GM12878 (cell line): ENCODE results near the gene ZC3H11A. TPM values are rescaled to one million over a fixed set of nuclear protein-coding genes. Genes with fewer than 3 reads are reported as not detected.

Experiments used
- CHD2 ChIP-seq: IDR thresholded peaks from 2 replicates; pipeline ENCODE4 v1.6.1; 2011; ENCODE audit warnings: low read depth, low read length, improper control_type of control experiment, borderline replicate concordance
- CREB1 ChIP-seq: IDR thresholded peaks from 2 replicates; pipeline ENCODE4 v1.6.1; 2012; ENCODE audit warnings: low read depth, mild to moderate bottlenecking, inconsistent platforms
- ETV6 ChIP-seq, 2 experiments: fragments of 450-650 bp in 1 of 2; IDR thresholded peaks in 1 of 2; conservative IDR thresholded peaks in 1 of 2; 2 replicates each; pipeline ENCODE4 v1.6.1; 2014; ENCODE audit warnings: antibody characterized with exemption in 1 of 2, borderline replicate concordance in 1 of 2, low read depth in 1 of 2, mild to moderate bottlenecking in 1 of 2, moderate library complexity in 1 of 2
- GABPA ChIP-seq: IDR thresholded peaks from 2 replicates; pipeline ENCODE4 v1.6.1; 2014; ENCODE audit warnings: antibody characterized with exemption, low read depth, mild to moderate bottlenecking, inconsistent platforms
- IRF4 ChIP-seq: IDR thresholded peaks from 2 replicates; pipeline ENCODE4 v1.6.1; 2011; ENCODE audit warnings: low read depth, low read length
- NR2C1 ChIP-seq: fragments of 450-650 bp; IDR thresholded peaks from 2 replicates; pipeline ENCODE4 v1.6.1; 2017; ENCODE audit warnings: antibody characterized with exemption, mild to moderate bottlenecking, moderate library complexity
- POLR2A ChIP-seq: IDR thresholded peaks from 2 replicates; pipeline ENCODE4 v1.6.1; 2011; ENCODE audit warnings: low read depth, mild to moderate bottlenecking, low read length
- SMAD5 ChIP-seq: IDR thresholded peaks from 2 replicates; pipeline ENCODE4 v1.6.1; 2016; ENCODE audit warnings: antibody characterized with exemption, low read depth
- SPI1 ChIP-seq: IDR thresholded peaks from 2 replicates; pipeline ENCODE4 v1.6.1; 2011; ENCODE audit warnings: low read depth, mild to moderate bottlenecking, low read length, moderate library complexity, borderline replicate concordance; ENCODE audit not compliant: insufficient read depth
- SREBF2 ChIP-seq: IDR thresholded peaks from 2 replicates; pipeline ENCODE4 v1.6.1; 2012; ENCODE audit warnings: mild to moderate bottlenecking, low read length
- TARDBP ChIP-seq: IDR thresholded peaks from 2 replicates; pipeline ENCODE4 v1.6.1; 2016; ENCODE audit warnings: borderline replicate concordance
- TBL1XR1 ChIP-seq: IDR thresholded peaks from 2 replicates; pipeline ENCODE4 v1.6.1; 2012; ENCODE audit warnings: low read depth, low read length, improper control_type of control experiment
- ZNF24 ChIP-seq: fragments of 450-650 bp; IDR thresholded peaks from 2 replicates; pipeline ENCODE4 v1.6.1; 2017; ENCODE audit warnings: antibody characterized with exemption, mild to moderate bottlenecking
- polyA plus RNA-seq, 11 experiments: library from polyadenylated mRNA; depleted of rRNA in 4 of 11; unstranded in 6 of 11; stranded (reverse) in 5 of 11; fragments of >200 nt; fragmentation: Nextera tagmentation in 4 of 11; fragmentation: Illumina TruSeq in 1 of 11; extraction: Ambion mirVana in 4 of 11; extraction: Trizol in 1 of 11; gene quantifications; 1 replicate in 1 of 11; 2 replicates in 10 of 11; pipeline versions ENCODE4 v1.2.1 to v1.2.3, GENCODE V29; 2011 to 2016; ENCODE audit warnings: inconsistent platforms in 2 of 11, missing spikeins in 2 of 11, low read depth in 1 of 11
- total RNA-seq, 4 experiments: library from RNA; depleted of rRNA in 3 of 4; stranded (reverse); fragments of >200 nt in 3 of 4; fragmentation: Illumina TruSeq in 1 of 4; extraction: Trizol in 1 of 4; gene quantifications; 2 replicates each; pipeline versions ENCODE4 v1.2.1 to v1.2.3, GENCODE V29; 2013 to 2021
- TF ChIP-seq, protein P1 (sequence below): fragments of 450-650 bp; IDR thresholded peaks from 2 replicates; pipeline ENCODE4 v1.6.1; 2016; ENCODE audit warnings: mild to moderate bottlenecking, moderate library complexity, borderline replicate concordance
- TF ChIP-seq, protein P2 (sequence below): fragments of 450-650 bp; IDR thresholded peaks from 2 replicates; pipeline ENCODE4 v1.6.1; 2014; ENCODE audit warnings: mild to moderate bottlenecking
- TF ChIP-seq, protein P3 (sequence below): IDR thresholded peaks from 2 replicates; pipeline ENCODE4 v1.6.1; 2012; ENCODE audit warnings: improper control_type of control experiment, low read depth, low read length; ENCODE audit not compliant: insufficient replicate concordance
- TF ChIP-seq, protein P4 (sequence below): fragments of 450-650 bp; IDR thresholded peaks from 2 replicates; pipeline ENCODE4 v1.6.1; 2017; ENCODE audit warnings: mild to moderate bottlenecking, moderate library complexity

Gene ZC3H11A
- total and polyA plus RNA-seq, 10 of the 15 experiments (the other 5 are each of a cell fraction or from before 2014, with no cell fraction given) = 21.1 to 123 (median 60.8) TPM

DNA sequence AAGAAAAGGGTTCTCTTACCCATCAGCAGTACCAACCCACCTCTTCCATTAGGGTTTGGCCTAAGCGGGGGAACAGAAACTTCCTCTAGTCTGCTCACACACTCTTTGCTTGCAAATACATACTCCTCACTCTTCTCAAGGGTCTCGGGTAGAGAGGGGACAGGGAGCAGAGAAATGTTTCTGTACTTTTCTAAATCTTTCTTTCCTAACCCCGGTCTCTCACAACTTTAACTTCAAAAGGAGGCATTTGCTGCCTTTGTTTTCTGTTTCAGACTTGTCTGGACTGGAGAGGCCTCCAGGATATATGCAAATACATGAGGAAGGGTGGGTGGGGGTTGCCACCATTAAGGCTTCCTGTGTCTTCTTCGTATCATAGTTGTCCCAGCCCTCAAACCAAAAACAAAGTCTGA, 41.0 kb upstream of the ZC3H11A start (continued):
- TF ChIP-seq, protein P1, sequence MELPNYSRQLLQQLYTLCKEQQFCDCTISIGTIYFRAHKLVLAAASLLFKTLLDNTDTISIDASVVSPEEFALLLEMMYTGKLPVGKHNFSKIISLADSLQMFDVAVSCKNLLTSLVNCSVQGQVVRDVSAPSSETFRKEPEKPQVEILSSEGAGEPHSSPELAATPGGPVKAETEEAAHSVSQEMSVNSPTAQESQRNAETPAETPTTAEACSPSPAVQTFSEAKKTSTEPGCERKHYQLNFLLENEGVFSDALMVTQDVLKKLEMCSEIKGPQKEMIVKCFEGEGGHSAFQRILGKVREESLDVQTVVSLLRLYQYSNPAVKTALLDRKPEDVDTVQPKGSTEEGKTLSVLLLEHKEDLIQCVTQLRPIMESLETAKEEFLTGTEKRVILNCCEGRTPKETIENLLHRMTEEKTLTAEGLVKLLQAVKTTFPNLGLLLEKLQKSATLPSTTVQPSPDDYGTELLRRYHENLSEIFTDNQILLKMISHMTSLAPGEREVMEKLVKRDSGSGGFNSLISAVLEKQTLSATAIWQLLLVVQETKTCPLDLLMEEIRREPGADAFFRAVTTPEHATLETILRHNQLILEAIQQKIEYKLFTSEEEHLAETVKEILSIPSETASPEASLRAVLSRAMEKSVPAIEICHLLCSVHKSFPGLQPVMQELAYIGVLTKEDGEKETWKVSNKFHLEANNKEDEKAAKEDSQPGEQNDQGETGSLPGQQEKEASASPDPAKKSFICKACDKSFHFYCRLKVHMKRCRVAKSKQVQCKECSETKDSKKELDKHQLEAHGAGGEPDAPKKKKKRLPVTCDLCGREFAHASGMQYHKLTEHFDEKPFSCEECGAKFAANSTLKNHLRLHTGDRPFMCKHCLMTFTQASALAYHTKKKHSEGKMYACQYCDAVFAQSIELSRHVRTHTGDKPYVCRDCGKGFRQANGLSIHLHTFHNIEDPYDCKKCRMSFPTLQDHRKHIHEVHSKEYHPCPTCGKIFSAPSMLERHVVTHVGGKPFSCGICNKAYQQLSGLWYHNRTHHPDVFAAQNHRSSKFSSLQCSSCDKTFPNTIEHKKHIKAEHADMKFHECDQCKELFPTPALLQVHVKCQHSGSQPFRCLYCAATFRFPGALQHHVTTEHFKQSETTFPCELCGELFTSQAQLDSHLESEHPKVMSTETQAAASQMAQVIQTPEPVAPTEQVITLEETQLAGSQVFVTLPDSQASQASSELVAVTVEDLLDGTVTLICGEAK = no peak
- TF ChIP-seq SMAD5 (0 out of 2 replicates have a peak, but pooled peaks have one; percentile 29), SREBF2 (no peak), ZNF24 (no peak), ETV6 (conservative IDR thresholded peaks at IDR 0.05 in 1 of 2, IDR thresholded peaks at IDR 0.05 in 1 of 2; ENCODE audit: borderline replicate concordance in 1 of 2, low read depth in 1 of 2) (no peak), CHD2 (no peak), TARDBP (no peak), POLR2A (no peak), NR2C1 (no peak), GABPA (no peak), TBL1XR1 (no peak), IRF4 (no peak), SPI1 (peak; percentile 18; the same call in 1 of the 2 replicates), CREB1 (no peak)
- TF ChIP-seq, protein P2, sequence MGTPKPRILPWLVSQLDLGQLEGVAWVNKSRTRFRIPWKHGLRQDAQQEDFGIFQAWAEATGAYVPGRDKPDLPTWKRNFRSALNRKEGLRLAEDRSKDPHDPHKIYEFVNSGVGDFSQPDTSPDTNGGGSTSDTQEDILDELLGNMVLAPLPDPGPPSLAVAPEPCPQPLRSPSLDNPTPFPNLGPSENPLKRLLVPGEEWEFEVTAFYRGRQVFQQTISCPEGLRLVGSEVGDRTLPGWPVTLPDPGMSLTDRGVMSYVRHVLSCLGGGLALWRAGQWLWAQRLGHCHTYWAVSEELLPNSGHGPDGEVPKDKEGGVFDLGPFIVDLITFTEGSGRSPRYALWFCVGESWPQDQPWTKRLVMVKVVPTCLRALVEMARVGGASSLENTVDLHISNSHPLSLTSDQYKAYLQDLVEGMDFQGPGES = no peak
- TF ChIP-seq, protein P3, sequence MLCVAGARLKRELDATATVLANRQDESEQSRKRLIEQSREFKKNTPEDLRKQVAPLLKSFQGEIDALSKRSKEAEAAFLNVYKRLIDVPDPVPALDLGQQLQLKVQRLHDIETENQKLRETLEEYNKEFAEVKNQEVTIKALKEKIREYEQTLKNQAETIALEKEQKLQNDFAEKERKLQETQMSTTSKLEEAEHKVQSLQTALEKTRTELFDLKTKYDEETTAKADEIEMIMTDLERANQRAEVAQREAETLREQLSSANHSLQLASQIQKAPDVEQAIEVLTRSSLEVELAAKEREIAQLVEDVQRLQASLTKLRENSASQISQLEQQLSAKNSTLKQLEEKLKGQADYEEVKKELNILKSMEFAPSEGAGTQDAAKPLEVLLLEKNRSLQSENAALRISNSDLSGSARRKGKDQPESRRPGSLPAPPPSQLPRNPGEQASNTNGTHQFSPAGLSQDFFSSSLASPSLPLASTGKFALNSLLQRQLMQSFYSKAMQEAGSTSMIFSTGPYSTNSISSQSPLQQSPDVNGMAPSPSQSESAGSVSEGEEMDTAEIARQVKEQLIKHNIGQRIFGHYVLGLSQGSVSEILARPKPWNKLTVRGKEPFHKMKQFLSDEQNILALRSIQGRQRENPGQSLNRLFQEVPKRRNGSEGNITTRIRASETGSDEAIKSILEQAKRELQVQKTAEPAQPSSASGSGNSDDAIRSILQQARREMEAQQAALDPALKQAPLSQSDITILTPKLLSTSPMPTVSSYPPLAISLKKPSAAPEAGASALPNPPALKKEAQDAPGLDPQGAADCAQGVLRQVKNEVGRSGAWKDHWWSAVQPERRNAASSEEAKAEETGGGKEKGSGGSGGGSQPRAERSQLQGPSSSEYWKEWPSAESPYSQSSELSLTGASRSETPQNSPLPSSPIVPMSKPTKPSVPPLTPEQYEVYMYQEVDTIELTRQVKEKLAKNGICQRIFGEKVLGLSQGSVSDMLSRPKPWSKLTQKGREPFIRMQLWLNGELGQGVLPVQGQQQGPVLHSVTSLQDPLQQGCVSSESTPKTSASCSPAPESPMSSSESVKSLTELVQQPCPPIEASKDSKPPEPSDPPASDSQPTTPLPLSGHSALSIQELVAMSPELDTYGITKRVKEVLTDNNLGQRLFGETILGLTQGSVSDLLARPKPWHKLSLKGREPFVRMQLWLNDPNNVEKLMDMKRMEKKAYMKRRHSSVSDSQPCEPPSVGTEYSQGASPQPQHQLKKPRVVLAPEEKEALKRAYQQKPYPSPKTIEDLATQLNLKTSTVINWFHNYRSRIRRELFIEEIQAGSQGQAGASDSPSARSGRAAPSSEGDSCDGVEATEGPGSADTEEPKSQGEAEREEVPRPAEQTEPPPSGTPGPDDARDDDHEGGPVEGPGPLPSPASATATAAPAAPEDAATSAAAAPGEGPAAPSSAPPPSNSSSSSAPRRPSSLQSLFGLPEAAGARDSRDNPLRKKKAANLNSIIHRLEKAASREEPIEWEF = no peak
- TF ChIP-seq, protein P4, sequence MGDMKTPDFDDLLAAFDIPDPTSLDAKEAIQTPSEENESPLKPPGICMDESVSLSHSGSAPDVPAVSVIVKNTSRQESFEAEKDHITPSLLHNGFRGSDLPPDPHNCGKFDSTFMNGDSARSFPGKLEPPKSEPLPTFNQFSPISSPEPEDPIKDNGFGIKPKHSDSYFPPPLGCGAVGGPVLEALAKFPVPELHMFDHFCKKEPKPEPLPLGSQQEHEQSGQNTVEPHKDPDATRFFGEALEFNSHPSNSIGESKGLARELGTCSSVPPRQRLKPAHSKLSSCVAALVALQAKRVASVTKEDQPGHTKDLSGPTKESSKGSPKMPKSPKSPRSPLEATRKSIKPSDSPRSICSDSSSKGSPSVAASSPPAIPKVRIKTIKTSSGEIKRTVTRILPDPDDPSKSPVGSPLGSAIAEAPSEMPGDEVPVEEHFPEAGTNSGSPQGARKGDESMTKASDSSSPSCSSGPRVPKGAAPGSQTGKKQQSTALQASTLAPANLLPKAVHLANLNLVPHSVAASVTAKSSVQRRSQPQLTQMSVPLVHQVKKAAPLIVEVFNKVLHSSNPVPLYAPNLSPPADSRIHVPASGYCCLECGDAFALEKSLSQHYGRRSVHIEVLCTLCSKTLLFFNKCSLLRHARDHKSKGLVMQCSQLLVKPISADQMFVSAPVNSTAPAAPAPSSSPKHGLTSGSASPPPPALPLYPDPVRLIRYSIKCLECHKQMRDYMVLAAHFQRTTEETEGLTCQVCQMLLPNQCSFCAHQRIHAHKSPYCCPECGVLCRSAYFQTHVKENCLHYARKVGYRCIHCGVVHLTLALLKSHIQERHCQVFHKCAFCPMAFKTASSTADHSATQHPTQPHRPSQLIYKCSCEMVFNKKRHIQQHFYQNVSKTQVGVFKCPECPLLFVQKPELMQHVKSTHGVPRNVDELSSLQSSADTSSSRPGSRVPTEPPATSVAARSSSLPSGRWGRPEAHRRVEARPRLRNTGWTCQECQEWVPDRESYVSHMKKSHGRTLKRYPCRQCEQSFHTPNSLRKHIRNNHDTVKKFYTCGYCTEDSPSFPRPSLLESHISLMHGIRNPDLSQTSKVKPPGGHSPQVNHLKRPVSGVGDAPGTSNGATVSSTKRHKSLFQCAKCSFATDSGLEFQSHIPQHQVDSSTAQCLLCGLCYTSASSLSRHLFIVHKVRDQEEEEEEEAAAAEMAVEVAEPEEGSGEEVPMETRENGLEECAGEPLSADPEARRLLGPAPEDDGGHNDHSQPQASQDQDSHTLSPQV = no peak
